GM08714 (cell line): ENCODE results near the gene GPR160.

ENCODE experiments used
- H3K4me3 ChIP-seq: fragments of 200-500 bp; sonication (Bioruptor generic); 2 replicates; pipeline ENCODE4 v1.5.1; 2014; ENCODE audit warnings: mild to moderate bottlenecking, low read length, inconsistent platforms
- ZNF274 ChIP-seq: IDR thresholded peaks from 2 replicates; pipeline ENCODE4 v1.6.1; 2012; ENCODE audit warnings: mild to moderate bottlenecking, low read depth, low read length

Gene GPR160

GRCh38 chr3:170046269-170047132 lies 8.7 kb downstream of the GPR160 start:
- TF ChIP-seq ZNF274: no peak
- H3K4me3 ChIP-seq: peak overlapping the region; percentile 15; the same call in 1 of the 2 replicates

DNA sequence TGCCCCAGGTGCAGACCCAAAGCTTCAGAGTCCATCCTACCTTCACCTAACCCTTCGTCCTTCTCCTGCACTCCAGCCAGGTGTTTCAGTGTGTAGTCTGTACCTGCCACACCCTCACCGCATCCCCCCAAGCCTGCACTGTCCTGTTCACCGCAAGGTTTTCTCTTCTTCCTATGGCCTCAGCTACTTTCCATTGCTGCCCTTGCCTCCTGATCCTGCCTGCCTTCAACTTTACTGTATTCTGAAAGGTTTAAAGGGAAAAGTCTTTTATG lies 9.3 kb downstream of the GPR160 start:
- H3K4me3 ChIP-seq: no peak overlapping the region
- TF ChIP-seq ZNF274: no peak

DNA sequence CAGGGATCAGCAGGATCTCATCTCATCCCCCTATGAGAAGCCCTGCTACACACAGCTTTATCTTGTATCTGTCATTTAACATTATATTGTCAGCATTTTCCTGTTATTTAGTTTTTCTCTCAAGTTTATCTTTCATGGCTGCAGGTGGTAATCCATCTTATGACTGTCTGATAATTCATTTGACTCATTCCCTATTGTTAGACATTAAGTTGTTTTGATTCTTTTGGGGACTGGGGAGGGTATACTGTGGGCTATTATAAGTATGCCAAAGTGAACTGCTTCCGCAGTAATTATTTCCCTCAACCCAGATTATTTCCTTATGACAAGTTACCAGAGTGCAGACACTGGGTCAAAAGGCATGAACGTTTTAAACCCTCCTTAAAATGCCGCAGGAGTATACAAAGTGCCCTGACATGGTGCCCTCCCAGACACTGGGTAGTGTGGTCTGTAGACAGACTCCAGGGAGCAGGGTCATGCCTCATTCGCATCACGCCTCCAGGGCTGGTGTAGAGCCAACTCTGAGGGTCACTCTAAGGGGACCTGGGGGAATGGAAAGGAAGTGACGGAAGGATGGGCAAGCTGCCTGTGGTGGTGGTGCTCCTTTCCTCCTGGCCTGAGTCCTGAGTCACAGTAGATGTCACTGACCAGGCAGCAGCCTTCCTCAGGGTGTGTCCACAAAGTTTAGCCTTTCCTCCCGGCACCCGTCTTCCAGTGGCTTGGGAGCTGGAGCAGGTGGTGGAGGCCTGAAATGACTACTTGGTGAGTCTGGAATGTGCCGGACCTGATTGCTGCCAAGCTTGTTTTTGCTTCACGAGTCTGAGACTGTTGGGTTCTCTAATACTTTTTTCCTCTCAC lies 11.6 kb downstream of the GPR160 start:
- TF ChIP-seq ZNF274: no peak
- H3K4me3 ChIP-seq: no peak overlapping the region

DNA sequence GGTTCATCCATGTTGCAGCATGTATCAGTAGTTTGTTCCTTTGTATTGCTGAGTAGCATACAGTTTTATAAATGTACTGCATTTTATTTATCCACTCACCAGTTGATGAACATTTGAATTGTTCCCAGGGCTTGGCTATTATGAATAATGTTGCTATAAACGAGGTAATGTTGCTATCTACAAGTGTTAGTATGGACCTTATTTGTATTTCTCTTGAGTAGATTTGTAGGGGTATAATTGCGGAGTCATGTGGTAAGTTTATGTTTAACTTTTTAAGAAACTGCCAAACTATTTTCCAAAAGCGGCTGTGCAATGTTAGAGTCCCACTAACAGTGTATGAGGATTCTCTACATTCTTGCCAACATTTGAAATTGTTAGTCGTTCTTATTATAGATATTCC lies 13.0 kb downstream of the GPR160 start:
- H3K4me3 ChIP-seq: no peak overlapping the region
- TF ChIP-seq ZNF274: no peak

GRCh38 chr3:170052398-170052797 lies 14.6 kb downstream of the GPR160 start:
- H3K4me3 ChIP-seq: no peak overlapping the region
- TF ChIP-seq ZNF274: no peak

- no peak for TF ChIP-seq ZNF274
- H3K4me3 ChIP-seq: no peak overlapping the region
These were observed 16.4 kb downstream of the GPR160 start for GRCh38 chr3:170054204-170054603.

- no peak overlapping the region; the same call in 1 of the 2 replicates for H3K4me3 ChIP-seq
- no peak for TF ChIP-seq ZNF274
These were observed 17.4 kb downstream of the GPR160 start for GRCh38 chr3:170055209-170055608.

DNA sequence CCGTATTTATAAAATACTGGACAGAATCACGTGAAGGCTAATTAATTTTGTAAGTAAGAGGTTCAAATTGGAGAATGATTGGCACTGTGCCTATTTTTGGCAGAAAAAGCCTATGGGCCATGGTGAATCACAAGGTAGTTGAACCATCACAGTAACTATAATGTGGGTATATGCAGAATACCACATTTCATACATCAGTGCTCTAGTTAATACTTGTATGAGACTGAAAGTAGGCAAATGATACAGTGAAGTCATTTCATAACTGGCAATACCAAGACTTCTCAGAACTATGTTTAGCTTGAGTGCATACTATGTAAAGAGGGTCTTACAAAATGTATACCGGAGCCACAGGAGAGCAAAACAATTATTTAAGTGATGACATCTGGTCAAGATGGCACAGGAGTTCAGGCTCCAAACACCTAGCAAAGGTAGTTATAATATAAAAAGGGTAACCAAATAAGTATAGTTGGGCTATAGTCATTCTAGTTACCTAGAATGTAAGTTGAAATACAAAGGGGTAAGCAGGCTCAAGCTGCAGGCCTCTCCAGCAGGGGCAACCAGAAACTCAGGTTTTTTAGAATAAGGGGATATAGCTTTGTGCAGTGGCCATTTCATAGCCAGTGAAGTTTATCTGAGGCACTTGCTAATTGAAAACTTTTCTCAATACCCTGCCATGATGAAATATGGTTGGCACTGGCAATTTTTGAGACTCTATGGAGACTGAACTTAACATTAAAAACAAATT lies 19.1 kb downstream of the GPR160 start:
- no peak for TF ChIP-seq ZNF274
- H3K4me3 ChIP-seq: peak overlapping the region; percentile 31; the same call in 1 of the 2 replicates

DNA sequence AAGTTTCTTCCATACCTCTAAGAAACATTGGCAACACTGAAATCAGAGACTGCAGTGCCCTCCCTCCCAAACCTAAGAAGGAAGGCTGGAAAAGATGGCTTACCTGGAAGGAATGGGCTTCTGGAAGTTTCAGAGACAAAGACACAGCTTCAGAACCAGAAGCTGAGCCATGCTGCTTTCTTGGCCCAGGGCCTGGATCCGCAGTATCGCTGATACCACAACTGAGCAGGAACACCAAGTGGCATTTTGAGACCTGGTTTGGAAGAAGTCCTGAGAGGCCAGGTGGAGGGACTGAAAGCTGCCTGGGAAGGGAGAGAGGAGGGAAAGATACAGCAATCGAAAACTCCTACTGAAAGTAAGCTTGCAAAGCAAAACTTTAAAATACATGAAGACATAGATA lies 19.8 kb downstream of the GPR160 start:
- TF ChIP-seq ZNF274: no peak
- peak overlapping the region; percentile 7; the same call in 1 of the 2 replicates for H3K4me3 ChIP-seq

DNA sequence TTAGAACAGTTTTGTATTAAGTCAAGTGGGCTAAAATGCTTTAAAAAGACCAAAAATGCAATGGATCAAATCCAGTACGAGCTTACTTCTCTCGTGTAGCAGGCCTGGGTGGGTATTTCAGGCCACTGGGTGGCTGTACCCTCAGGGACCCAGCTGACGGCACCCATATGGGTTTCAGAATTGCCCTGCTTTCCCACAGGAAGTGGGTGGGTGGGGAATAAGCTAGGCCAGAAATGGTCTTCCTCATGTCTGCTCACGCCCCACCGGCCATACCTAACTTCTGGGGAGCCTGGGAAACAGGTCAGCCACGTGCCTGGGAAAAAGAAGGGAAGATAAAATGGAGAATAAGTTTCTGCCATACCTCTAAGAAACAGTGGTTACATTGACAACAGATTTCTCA lies 20.3 kb downstream of the GPR160 start:
- H3K4me3 ChIP-seq: no peak overlapping the region; the same call in 1 of the 2 replicates
- TF ChIP-seq ZNF274: no peak

DNA sequence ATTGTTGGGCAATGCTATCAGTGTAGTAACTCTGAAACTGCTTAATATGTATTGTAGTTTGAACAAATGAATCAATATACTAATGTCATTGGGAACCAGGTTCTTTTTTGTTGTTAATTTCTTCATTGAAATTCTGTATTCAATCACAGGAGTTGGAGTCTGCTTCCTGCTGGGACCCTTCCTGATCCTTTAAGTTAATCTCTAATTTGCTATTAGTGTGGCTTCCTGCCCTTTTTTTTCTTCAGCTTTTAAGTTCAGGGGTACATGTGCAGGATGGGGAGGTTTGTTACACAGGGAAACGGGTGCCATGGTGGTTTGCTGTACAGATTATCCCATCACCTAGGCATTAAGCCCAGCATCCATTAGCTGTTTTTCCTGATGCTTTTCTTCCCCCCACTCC lies 21.7 kb downstream of the GPR160 start:
- no peak for TF ChIP-seq ZNF274
- no peak overlapping the region for H3K4me3 ChIP-seq

GRCh38 chr3:170062068-170062467 lies 24.3 kb downstream of the GPR160 start:
- no peak overlapping the region for H3K4me3 ChIP-seq
- TF ChIP-seq ZNF274: no peak

DNA sequence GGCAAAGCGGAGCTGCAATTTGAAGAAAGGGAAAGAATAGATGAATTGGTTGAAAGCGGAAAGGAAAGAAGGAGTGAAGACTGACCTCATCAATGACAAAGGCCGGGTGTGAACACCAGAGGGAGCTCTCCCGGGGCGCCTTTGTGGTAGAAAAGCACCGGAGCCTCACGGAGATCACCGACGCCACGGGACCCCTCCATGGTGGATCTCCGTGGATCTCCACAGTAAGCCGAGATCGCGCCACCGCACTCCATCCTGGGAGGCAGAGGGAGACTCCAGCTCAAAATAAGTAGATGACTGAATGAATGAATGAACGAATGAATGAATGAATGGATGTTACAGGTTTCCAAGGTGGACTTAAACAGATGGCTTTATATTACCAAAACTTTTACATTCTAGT lies 25.0 kb downstream of the GPR160 start:
- no peak for TF ChIP-seq ZNF274
- no peak overlapping the region for H3K4me3 ChIP-seq

- TF ChIP-seq ZNF274: no peak
- no peak overlapping the region for H3K4me3 ChIP-seq
These were observed 25.9 kb downstream of the GPR160 start for GRCh38 chr3:170063691-170064090.
